ENCODE measurements around the gene ADAMTS14. TPM values are rescaled to one million over a fixed set of nuclear protein-coding genes. Genes with fewer than 3 reads are reported as not detected.

ADAMTS14 gene
- total RNA-seq, 1 donor from 2014 or later: 19.4 TPM

- Mint-ChIP-seq H3K27ac (ENCODE audit: unreplicated experiment) (no peak overlapping the region), H3K4me1 (ENCODE audit: low read depth, unreplicated experiment) (peaks cover under 1% of the 10 kb centered on the region), H3K4me3 (ENCODE audit: unreplicated experiment) (no peak overlapping the region), H3K27me3 (ENCODE audit: low read depth, unreplicated experiment) (peaks cover 14% of the 10 kb centered on the region), H3K36me3 (ENCODE audit: low read depth, unreplicated experiment) (peaks cover 39% of the 10 kb centered on the region), H3K9me3 (ENCODE audit: unreplicated experiment) (peaks cover 4% of the 10 kb centered on the region)
- no peak for TF ChIP-seq CTCF (IDR thresholded peaks at IDR 0.05; ENCODE audit: insufficient read depth, low read depth, low read length)
- no peak for TF ChIP-seq EZH2 (IDR thresholded peaks at IDR 0.05; ENCODE audit: insufficient read depth, low read length)
- Histone ChIP-seq H3K4me1 (ENCODE audit: insufficient read depth, low read length) (peaks cover under 1% of the 10 kb centered on the region), H3K27ac (ENCODE audit: low read depth, low read length) (no peak overlapping the region), H3K4me2 (ENCODE audit: low read length) (no peak overlapping the region), H3K9ac (ENCODE audit: low read length) (no peak overlapping the region), H3K27me3 (ENCODE audit: insufficient read depth, low read length) (no peaks in the 10 kb centered on the region), H3K36me3 (ENCODE audit: insufficient read depth, low read length) (no peaks in the 10 kb centered on the region), H3K4me3 (ENCODE audit: insufficient read depth, low read depth, low read length) (no peak overlapping the region), H2AFZ (ENCODE audit: low read depth, low read length) (no peak overlapping the region), H3K9me3 (ENCODE audit: insufficient read depth, low read depth, low read length) (no peaks in the 10 kb centered on the region), H3K79me2 (ENCODE audit: insufficient read depth, low read length) (no peaks in the 10 kb centered on the region), H4K20me1 (ENCODE audit: insufficient read depth, low read length) (no peaks in the 10 kb centered on the region)
- FAIRE-seq (no peak), DNase-seq (ENCODE audit: low read depth) (no peak)
Measured at GRCh38 chr10:70748801-70749573, 76.7 kb downstream of the ADAMTS14 start.

GRCh38 chr10:70749756-70750155, 77.5 kb downstream of the ADAMTS14 start:
- Histone ChIP-seq H3K27ac (ENCODE audit: low read depth, low read length) (no peak overlapping the region), H3K4me1 (ENCODE audit: insufficient read depth, low read length) (peaks cover 8% of the 10 kb centered on the region), H2AFZ (ENCODE audit: low read depth, low read length) (no peak overlapping the region), H3K36me3 (ENCODE audit: insufficient read depth, low read length) (no peaks in the 10 kb centered on the region), H3K4me3 (ENCODE audit: insufficient read depth, low read depth, low read length) (no peak overlapping the region), H4K20me1 (ENCODE audit: insufficient read depth, low read length) (no peaks in the 10 kb centered on the region), H3K9ac (ENCODE audit: low read length) (no peak overlapping the region), H3K79me2 (ENCODE audit: insufficient read depth, low read length) (no peaks in the 10 kb centered on the region), H3K4me2 (ENCODE audit: low read length) (no peak overlapping the region), H3K9me3 (ENCODE audit: insufficient read depth, low read depth, low read length) (no peaks in the 10 kb centered on the region), H3K27me3 (ENCODE audit: insufficient read depth, low read length) (no peaks in the 10 kb centered on the region)
- no peak for DNase-seq (ENCODE audit: low read depth)
- TF ChIP-seq CTCF (IDR thresholded peaks at IDR 0.05; ENCODE audit: insufficient read depth, low read depth, low read length) (no peak), EZH2 (IDR thresholded peaks at IDR 0.05; ENCODE audit: insufficient read depth, low read length) (no peak)
- Mint-ChIP-seq H3K4me1 (ENCODE audit: low read depth, unreplicated experiment) (peaks cover 8% of the 10 kb centered on the region), H3K27me3 (ENCODE audit: low read depth, unreplicated experiment) (peaks cover 10% of the 10 kb centered on the region), H3K4me3 (ENCODE audit: unreplicated experiment) (no peak overlapping the region), H3K36me3 (ENCODE audit: low read depth, unreplicated experiment) (peaks cover 35% of the 10 kb centered on the region), H3K9me3 (ENCODE audit: unreplicated experiment) (peaks cover 3% of the 10 kb centered on the region), H3K27ac (ENCODE audit: unreplicated experiment) (no peak overlapping the region)
- no peak for FAIRE-seq

GRCh38 chr10:70750156-70750703, 77.9 kb downstream of the ADAMTS14 start:
- no peak overlapping the region for H3K4me3 Mint-ChIP-seq (ENCODE audit: unreplicated experiment)
- peaks cover 11% of the 10 kb centered on the region for H3K4me1 Mint-ChIP-seq (ENCODE audit: low read depth, unreplicated experiment)
- no peak for TF ChIP-seq CTCF (IDR thresholded peaks at IDR 0.05; ENCODE audit: insufficient read depth, low read depth, low read length)
- no peak for TF ChIP-seq EZH2 (IDR thresholded peaks at IDR 0.05; ENCODE audit: insufficient read depth, low read length)
- Histone ChIP-seq H3K4me3 (ENCODE audit: insufficient read depth, low read depth, low read length) (no peak overlapping the region), H3K36me3 (ENCODE audit: insufficient read depth, low read length) (no peaks in the 10 kb centered on the region), H3K9me3 (ENCODE audit: insufficient read depth, low read depth, low read length) (no peaks in the 10 kb centered on the region), H3K79me2 (ENCODE audit: insufficient read depth, low read length) (no peaks in the 10 kb centered on the region), H3K27me3 (ENCODE audit: insufficient read depth, low read length) (no peaks in the 10 kb centered on the region), H3K4me2 (ENCODE audit: low read length) (no peak overlapping the region), H3K9ac (ENCODE audit: low read length) (no peak overlapping the region), H2AFZ (ENCODE audit: low read depth, low read length) (no peak overlapping the region), H3K4me1 (ENCODE audit: insufficient read depth, low read length) (peaks cover 13% of the 10 kb centered on the region), H4K20me1 (ENCODE audit: insufficient read depth, low read length) (no peaks in the 10 kb centered on the region), H3K27ac (ENCODE audit: low read depth, low read length) (no peak overlapping the region)
- H3K27ac Mint-ChIP-seq (ENCODE audit: unreplicated experiment): no peak overlapping the region
- peaks cover 33% of the 10 kb centered on the region for H3K36me3 Mint-ChIP-seq (ENCODE audit: low read depth, unreplicated experiment)
- peaks cover 10% of the 10 kb centered on the region for H3K27me3 Mint-ChIP-seq (ENCODE audit: low read depth, unreplicated experiment)
- DNase-seq (ENCODE audit: low read depth) (no peak), FAIRE-seq (no peak)
- peaks cover 3% of the 10 kb centered on the region for H3K9me3 Mint-ChIP-seq (ENCODE audit: unreplicated experiment)

Data from astrocyte (in vitro differentiated cells and primary cell).